T1000 (cell line): ENCODE measurements around the gene OR13F1.
"Not testable (repeated sequence)": the region's sequence is repeated elsewhere in the genome, so short reads cannot be mapped to it uniquely, and the experiment has no call there.

Experiments used
- DNase-seq: peaks from one replicate; lab custom pipeline; 2025; ENCODE audit warnings: mixed read lengths; lab: John Stamatoyannopoulos, UW

The OR13F1 gene

GRCh38 chr9:104503963-104504362 lies at the start of gene OR13F1:
OR13F1 (plus strand) TSS chr9:104504263; CDS start chr9:104504263, 0 bp downstream.
- DNase-seq: no peak

- no peak for DNase-seq
These were observed 47.2 kb upstream of the OR13F1 start for GRCh38 chr9:104456831-104457230.

- no peak for DNase-seq
These were observed 40.2 kb upstream of the OR13F1 start for GRCh38 chr9:104463864-104464263.

GRCh38 chr9:104468261-104468660 lies 35.8 kb upstream of the OR13F1 start:
- DNase-seq: no peak

GRCh38 chr9:104482921-104483570 lies 21.0 kb upstream of the OR13F1 start:
- no peak for DNase-seq

- no peak for DNase-seq
These were observed 19.0 kb upstream of the OR13F1 start for GRCh38 chr9:104485014-104485413.

- DNase-seq: no peak
These were observed 9.3 kb upstream of the OR13F1 start for GRCh38 chr9:104494808-104495207.

- DNase-seq: no peak
These were observed 623 bp upstream of the OR13F1 start for GRCh38 chr9:104503440-104503839.

GRCh38 chr9:104506565-104506964 lies 2.5 kb downstream of the OR13F1 start:
- no peak for DNase-seq

GRCh38 chr9:104514901-104515300 lies 10.8 kb downstream of the OR13F1 start:
- no peak for DNase-seq

- DNase-seq: not testable (repeated sequence)
These were observed 16.2 kb downstream of the OR13F1 start for GRCh38 chr9:104520241-104520640.

- no peak for DNase-seq
These were observed 23.0 kb downstream of the OR13F1 start, which contains the start of gene OR13C4 for GRCh38 chr9:104527109-104527508. OR13C4 (minus strand) TSS chr9:104527209; CDS start chr9:104527209, 0 bp downstream.

- DNase-seq: no peak
These were observed 32.7 kb downstream of the OR13F1 start, which contains the start of gene OR13C3 for GRCh38 chr9:104536756-104537155. OR13C3 (minus strand) TSS chr9:104536856; CDS start chr9:104536723, 133 bp downstream.

GRCh38 chr9:104539275-104539674 lies 35.2 kb downstream of the OR13F1 start:
- DNase-seq: no peak

- DNase-seq: no peak
These were observed 40.6 kb downstream of the OR13F1 start for GRCh38 chr9:104544644-104545043.

- no peak for DNase-seq
These were observed 49.2 kb downstream of the OR13F1 start for GRCh38 chr9:104553261-104553660.
